Cardiac muscle cell (in vitro differentiated cells and primary cell): Measurements from ENCODE around the gene LARP4B. TPM values are rescaled to one million over a fixed set of nuclear protein-coding genes. Genes with fewer than 3 reads are reported as not detected.
A peak's percentile ranks its signal among the peaks of the same experiment; 100 is the strongest.
"Not testable (repeated sequence)": the region's sequence is repeated elsewhere in the genome, so short reads cannot be mapped to it uniquely, and the experiment has no call there.

Source experiments
- DNase-seq, 2 donors: peaks; one replicate each; pipeline versions ENCODE4 v3.0.0 to v3.0.0-alpha.2; 2010 to 2017; ENCODE audit warnings: low read depth in 1 of 2, low spot score in 1 of 2
- H3K27ac ChIP-seq: fragments of 200-600 bp; sonication (generic); 2 replicates; pipeline ENCODE4 v1.5.1; 2016
- H3K27me3 ChIP-seq: fragments of 200-600 bp; sonication (generic); 2 replicates; pipeline ENCODE4 v1.6.0; 2016; ENCODE audit warnings: control low read depth
- H3K36me3 ChIP-seq: fragments of 200-600 bp; sonication (generic); 2 replicates; pipeline ENCODE4 v1.5.1; 2016; ENCODE audit warnings: control low read depth
- H3K4me1 ChIP-seq: fragments of 200-600 bp; sonication (generic); 2 replicates; pipeline ENCODE4 v1.8.1; 2017; ENCODE audit warnings: low read depth, mild to moderate bottlenecking, mixed run types
- H3K4me3 ChIP-seq: fragments of 200-600 bp; sonication (generic); 2 replicates; pipeline ENCODE4 v1.5.1; 2016; ENCODE audit warnings: mild to moderate bottlenecking
- H3K9me3 ChIP-seq: fragments of 200-600 bp; sonication (generic); 2 replicates; pipeline ENCODE4 v1.5.1; 2017; ENCODE audit warnings: low read depth, mild to moderate bottlenecking, control low read depth
- polyA plus RNA-seq: library from polyadenylated mRNA; unstranded; fragments of >200 nt; fragmentation: Nextera tagmentation; extraction: Ambion mirVana; gene quantifications from 2 replicates; pipeline ENCODE4 v1.2.1, GENCODE V29; 2016
- total RNA-seq: library from RNA; depleted of rRNA; stranded (reverse); fragments of >200 nt; gene quantifications from 2 replicates; pipeline ENCODE4 v1.2.3, GENCODE V29; 2016
- TF ChIP-seq, protein P1 (sequence below): IDR thresholded peaks from 2 replicates; pipeline ENCODE4 v1.5.1; 2012; ENCODE audit warnings: low read depth, mild to moderate bottlenecking, low read length

LARP4B gene
- total and polyA plus RNA-seq, 2 experiments from 2014 or later, result 23.4 to 36.2 TPM

DNA sequence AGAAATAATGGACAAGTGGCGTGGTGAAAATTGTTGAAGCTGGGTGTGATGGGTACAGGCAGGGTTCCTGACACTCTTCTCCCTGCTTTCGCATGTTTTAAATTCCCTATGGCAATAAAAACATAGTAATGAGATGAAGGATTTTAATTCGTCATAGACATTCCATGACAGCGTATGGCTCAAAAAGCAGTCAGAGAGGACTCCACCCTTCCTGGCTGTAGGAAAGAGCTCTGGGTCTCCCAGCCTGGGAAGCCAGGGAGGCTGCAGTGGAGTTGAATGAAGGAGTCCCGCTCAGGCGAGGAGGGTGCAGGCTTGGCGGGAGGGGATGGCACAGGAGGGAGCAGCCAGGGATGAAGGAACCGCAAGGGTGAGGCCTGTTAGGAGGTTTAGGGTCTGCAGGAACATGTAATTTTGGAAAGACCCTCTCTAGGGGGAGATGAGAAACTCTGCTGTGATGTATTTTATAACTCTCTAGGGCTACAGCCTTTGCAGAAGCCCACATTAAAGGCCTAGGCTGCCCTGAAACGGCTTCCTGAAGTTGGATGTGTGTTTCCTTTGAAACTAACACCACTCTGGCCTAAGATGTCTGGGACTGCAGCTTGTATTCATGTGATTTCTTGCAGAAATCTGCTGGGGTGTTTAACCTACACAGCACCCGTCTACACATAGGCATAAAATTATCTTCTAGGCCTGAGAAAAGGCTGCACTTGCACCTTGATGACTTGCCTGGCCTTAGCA lies 7.6 kb upstream of the LARP4B start:
- TF ChIP-seq, protein P1, sequence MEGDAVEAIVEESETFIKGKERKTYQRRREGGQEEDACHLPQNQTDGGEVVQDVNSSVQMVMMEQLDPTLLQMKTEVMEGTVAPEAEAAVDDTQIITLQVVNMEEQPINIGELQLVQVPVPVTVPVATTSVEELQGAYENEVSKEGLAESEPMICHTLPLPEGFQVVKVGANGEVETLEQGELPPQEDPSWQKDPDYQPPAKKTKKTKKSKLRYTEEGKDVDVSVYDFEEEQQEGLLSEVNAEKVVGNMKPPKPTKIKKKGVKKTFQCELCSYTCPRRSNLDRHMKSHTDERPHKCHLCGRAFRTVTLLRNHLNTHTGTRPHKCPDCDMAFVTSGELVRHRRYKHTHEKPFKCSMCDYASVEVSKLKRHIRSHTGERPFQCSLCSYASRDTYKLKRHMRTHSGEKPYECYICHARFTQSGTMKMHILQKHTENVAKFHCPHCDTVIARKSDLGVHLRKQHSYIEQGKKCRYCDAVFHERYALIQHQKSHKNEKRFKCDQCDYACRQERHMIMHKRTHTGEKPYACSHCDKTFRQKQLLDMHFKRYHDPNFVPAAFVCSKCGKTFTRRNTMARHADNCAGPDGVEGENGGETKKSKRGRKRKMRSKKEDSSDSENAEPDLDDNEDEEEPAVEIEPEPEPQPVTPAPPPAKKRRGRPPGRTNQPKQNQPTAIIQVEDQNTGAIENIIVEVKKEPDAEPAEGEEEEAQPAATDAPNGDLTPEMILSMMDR, result no peak
- Histone ChIP-seq H3K4me3 (no peak overlapping the region), H3K27me3 (no peaks in the 10 kb centered on the region), H3K9me3 (no peaks in the 10 kb centered on the region), H3K27ac (no peak overlapping the region), H3K4me1 (no peaks in the 10 kb centered on the region), H3K36me3 (no peaks in the 10 kb centered on the region)
- no peak for DNase-seq

DNA sequence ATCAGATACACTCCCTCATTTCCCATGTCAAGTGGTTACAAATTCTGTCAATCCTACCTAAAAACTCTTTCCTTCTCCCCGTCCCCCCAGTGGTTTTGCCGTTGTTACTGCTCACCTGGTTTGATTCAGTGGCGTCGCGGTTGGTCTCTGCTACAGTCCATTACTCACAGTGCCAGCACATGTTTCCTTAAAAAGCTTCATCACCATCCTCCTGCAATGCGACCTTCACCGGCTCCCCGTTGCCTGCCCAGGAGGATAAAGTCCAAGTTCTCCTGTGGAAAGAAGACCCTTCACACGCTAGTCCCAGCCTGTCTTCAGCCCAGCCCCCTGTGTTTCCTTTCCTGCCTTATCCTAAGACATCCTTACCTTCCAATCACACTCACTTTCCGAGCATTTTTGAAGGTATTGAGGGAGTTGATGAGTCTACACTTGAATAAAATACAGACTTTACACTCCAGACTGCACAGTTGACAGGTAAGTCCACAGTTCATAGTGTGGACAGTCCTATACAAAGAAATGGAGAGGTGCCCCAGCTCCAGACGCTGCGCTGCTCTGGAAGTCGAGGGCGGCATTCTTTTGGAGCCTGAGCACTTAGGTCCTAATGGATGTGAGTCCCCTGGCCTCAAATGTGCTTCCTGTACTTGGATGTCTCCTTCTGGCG lies 3.4 kb upstream of the LARP4B start:
- Histone ChIP-seq H3K4me1 (peaks cover 5% of the 10 kb centered on the region), H3K27me3 (no peaks in the 10 kb centered on the region), H3K27ac (no peak overlapping the region), H3K4me3 (no peak overlapping the region), H3K36me3 (no peaks in the 10 kb centered on the region), H3K9me3 (no peaks in the 10 kb centered on the region)
- no peak for DNase-seq
- TF ChIP-seq, protein P1, result no peak

DNA sequence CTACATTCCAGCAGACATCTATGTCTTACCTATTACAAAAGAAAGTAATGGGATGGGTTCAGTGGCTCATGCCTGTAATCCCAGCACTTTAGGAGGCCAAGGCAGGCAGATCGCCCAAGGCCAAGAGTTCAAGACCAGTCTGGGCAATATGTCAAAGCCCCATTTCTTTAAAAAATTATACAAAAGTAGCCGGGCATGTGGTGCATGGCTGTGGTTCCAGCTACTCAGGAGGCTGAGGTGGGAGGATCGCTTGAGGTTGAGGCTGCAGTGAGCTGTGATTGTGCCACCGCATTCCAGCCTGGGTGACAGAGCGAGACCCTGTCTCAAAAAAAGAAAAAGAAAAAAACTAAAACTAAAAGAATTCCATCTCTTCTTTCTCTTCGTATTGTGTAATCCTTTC lies 2.7 kb upstream of the LARP4B start:
- not testable (repeated sequence) for H3K9me3 ChIP-seq, DNase-seq, H3K36me3 ChIP-seq, H3K27ac ChIP-seq, H3K4me3 ChIP-seq, H3K27me3 ChIP-seq
- H3K4me1 ChIP-seq, result peaks cover 12% of the 10 kb centered on the region

DNA sequence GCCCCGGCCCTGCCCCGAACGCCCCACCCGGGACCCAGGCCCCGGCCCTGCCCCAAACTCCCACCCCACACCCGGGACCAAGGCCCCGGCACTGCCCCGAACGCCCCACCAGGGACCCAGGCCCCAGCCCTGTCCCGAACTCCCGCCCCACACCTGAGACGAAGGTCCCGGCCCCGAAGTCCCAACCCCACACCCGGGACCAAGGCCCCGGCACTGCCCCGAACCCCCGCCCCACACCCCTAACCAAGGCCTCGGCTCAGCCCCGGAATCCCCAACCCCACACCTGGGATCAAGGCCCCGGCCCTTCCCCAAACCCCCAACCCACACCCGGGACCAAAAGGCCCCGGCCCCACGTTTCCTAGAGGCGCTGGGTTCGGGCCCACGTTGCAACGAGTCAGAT lies 1.1 kb upstream of the LARP4B start:
- TF ChIP-seq, protein P1, result no peak
- Histone ChIP-seq H3K27ac (peak overlapping the region; percentile 94), H3K9me3 (no peaks in the 10 kb centered on the region), H3K27me3 (no peaks in the 10 kb centered on the region), H3K4me3 (no peak overlapping the region), H3K36me3 (no peaks in the 10 kb centered on the region), H3K4me1 (peaks cover 14% of the 10 kb centered on the region)
- DNase-seq, result no peak

DNA sequence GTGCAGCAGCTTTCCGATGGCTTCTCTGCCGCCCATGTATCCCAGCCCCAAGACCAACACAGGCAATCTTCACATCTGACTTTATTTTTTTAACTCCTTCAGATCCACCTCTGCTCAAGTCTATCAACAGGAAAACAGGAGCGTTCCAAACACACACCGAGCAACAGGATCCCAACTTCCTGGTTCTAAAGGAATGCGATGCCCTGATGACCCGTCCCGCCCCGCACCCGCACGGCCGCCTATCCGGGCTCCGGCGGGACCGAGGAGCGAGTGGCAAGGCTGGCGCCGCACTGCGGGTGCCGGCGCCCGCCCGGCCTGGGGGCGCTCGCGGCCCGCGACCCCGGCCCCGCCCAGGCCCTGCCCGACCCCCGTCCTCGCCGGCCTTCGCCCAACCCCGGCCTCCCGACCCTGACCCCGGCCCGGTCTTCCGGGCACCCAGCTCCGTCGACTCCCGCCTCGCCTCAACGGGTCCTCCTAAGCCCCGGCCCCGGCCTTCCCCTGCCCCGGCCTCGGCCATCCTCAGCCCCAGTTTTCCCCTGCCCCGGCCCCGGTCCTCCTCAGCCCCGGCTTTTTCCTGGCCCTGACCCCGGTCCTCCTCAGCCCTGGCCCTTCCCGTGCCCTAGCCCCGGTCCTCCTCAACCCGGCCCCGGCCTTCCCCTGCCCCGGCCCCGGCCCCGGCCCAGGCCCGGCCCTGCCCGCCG lies 730 bp downstream of the LARP4B start:
- TF ChIP-seq, protein P1, result no peak
- no peaks in the 10 kb centered on the region for H3K27me3 ChIP-seq
- no peaks in the 10 kb centered on the region for H3K36me3 ChIP-seq
- H3K4me1 ChIP-seq, result peaks cover 14% of the 10 kb centered on the region
- no peaks in the 10 kb centered on the region for H3K9me3 ChIP-seq
- peak; percentile 24 to 78 for DNase-seq
- H3K27ac ChIP-seq, result peak overlapping the region; percentile 98
- H3K4me3 ChIP-seq, result peak overlapping the region; percentile 97
